SKM-1 treated with dmso at 0.1 percent for 144 hours (cell line): Measurements from ENCODE around the gene BEX4.
"Not testable (repeated sequence)": the region's sequence is repeated elsewhere in the genome, so short reads cannot be mapped to it uniquely, and the experiment has no call there.

Experiments used
- DNase-seq: peaks from one replicate; lab custom pipeline; 2025; ENCODE audit not compliant: unreplicated experiment; lab: John Stamatoyannopoulos, UW

Gene BEX4

GRCh38 chrX:103214870-103215424, at the start of gene BEX4:
Gene BEX4, plus strand, starts transcription at chrX:103215108. Its CDS starts 1,046 bp downstream, at chrX:103216154.
- no peak for DNase-seq

- no peak for DNase-seq
Observed at GRCh38 chrX:103170216-103170615, 44.7 kb upstream of the BEX4 start.

GRCh38 chrX:103171353-103171752, 43.6 kb upstream of the BEX4 start:
- DNase-seq, result no peak

GRCh38 chrX:103175256-103175655, 39.7 kb upstream of the BEX4 start:
- not testable (repeated sequence) for DNase-seq

GRCh38 chrX:103175944-103176753, 38.8 kb upstream of the BEX4 start:
- peak; percentile 41 for DNase-seq

- no peak for DNase-seq
Observed at GRCh38 chrX:103177556-103177955, 37.4 kb upstream of the BEX4 start.

- no peak for DNase-seq
Observed at GRCh38 chrX:103183912-103184311, 31.0 kb upstream of the BEX4 start.

- DNase-seq, result no peak
Observed at GRCh38 chrX:103187953-103188475, 26.9 kb upstream of the BEX4 start.

- DNase-seq, result no peak
Observed at GRCh38 chrX:103197721-103198306, 17.1 kb upstream of the BEX4 start.

GRCh38 chrX:103198668-103199067, 16.2 kb upstream of the BEX4 start:
- DNase-seq, result not testable (repeated sequence)

- DNase-seq, result no peak
Observed at GRCh38 chrX:103201041-103201440, 13.9 kb upstream of the BEX4 start.

- DNase-seq, result no peak
Observed at GRCh38 chrX:103210056-103210455, 4.9 kb upstream of the BEX4 start.

GRCh38 chrX:103211012-103211715, 3.7 kb upstream of the BEX4 start:
- DNase-seq, result peak; percentile 14

GRCh38 chrX:103212749-103213457, 2.0 kb upstream of the BEX4 start:
- DNase-seq, result no peak

GRCh38 chrX:103215425-103215991, 600 bp downstream of the BEX4 start:
- DNase-seq, result no peak

- DNase-seq, result no peak
Observed at GRCh38 chrX:103220511-103221323, 5.8 kb downstream of the BEX4 start.

GRCh38 chrX:103225918-103226317, 11.0 kb downstream of the BEX4 start:
- DNase-seq, result not testable (repeated sequence)

- DNase-seq, result no peak
Observed at GRCh38 chrX:103233263-103233662, 18.4 kb downstream of the BEX4 start.

- DNase-seq, result no peak
Observed at GRCh38 chrX:103234869-103235268, 20.0 kb downstream of the BEX4 start.

- DNase-seq, result not testable (repeated sequence)
Observed at GRCh38 chrX:103235608-103236007, 20.7 kb downstream of the BEX4 start.
